ENCODE data around the gene FMO2.

Gene FMO2

GRCh38 chr1:171257607-171258076 is 72.5 kb downstream of the FMO2 start:
- DNase-seq (ENCODE audit: low read depth) = peak; percentile 27

GRCh38 chr1:171258429-171258828 is 73.3 kb downstream of the FMO2 start:
- DNase-seq (ENCODE audit: low read depth) = no peak

DNA sequence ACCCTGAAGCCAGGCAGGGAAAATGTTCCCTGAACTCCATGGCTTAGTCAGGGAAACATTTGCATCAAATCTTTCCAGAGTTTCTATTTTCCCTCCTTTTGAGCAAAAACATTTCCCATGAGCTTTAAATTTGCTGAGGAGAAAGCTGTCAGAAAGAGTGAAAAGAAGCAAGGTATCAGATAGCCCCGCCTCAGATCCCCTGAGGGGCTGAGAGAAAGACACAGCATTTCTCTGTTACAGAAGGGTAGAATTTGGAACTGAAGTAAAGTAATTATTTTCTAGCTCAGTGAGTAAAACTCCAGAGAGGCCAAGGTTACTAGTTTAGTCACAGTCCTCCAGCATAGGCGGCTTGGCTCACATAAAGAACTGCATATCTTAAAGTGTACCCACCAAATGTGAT is 73.8 kb downstream of the FMO2 start:
- no peak for DNase-seq (ENCODE audit: low read depth)
